OCI-LY7 (cell line): Measurements from ENCODE around the gene OPCML. TPM values are rescaled to one million over a fixed set of nuclear protein-coding genes. Genes with fewer than 3 reads are reported as not detected.

Experiments
- BruUV-seq: library from RNA; stranded (reverse); fragments of 400-500 nt; replicated peaks from 2 replicates; lab custom pipeline; 2021; lab: Mats Ljungman, UMichigan
- CTCF ChIA-PET: fragments of 300-600 bp; sonication (Branson Sonifier 250); formaldehyde crosslinking; loops from one replicate; lab custom pipeline; 2022; ENCODE audit warnings: antibody characterized with exemption; ENCODE audit not compliant: unreplicated experiment; lab: Charles Lee
- POLR2A ChIA-PET: fragments of 300-600 bp; sonication (Branson Sonifier 250); formaldehyde crosslinking; loops from one replicate; lab custom pipeline; 2022; ENCODE audit warnings: antibody characterized with exemption; lab: Charles Lee
- DNase-seq: peaks from one replicate; pipeline ENCODE4 v3.0.0-alpha.2; 2015; ENCODE audit warnings: low spot score
- H2AFZ ChIP-seq: fragments of 200-600 bp; sonication (generic), shearing (Covaris generic); 2 replicates; pipeline ENCODE4 v1.6.1; 2014; ENCODE audit warnings: mild to moderate bottlenecking, antibody characterized with exemption, low read length, moderate library complexity
- H3K27ac ChIP-seq: fragments of 200-600 bp; sonication (generic); 2 replicates; pipeline ENCODE4 v1.5.1; 2014; ENCODE audit warnings: mixed run types, low read depth, mild to moderate bottlenecking, moderate library complexity, low read length, inconsistent platforms; ENCODE audit not compliant: poor library complexity, severe bottlenecking
- H3K36me3 ChIP-seq: fragments of 200-600 bp; sonication (generic); 2 replicates; pipeline ENCODE4 v1.6.1; 2014; ENCODE audit warnings: mild to moderate bottlenecking, antibody characterized with exemption, low read length, moderate library complexity, mixed read lengths; ENCODE audit not compliant: insufficient read depth
- H3K4me1 ChIP-seq: fragments of 200-600 bp; sonication (generic); 2 replicates; pipeline ENCODE4 v1.5.1; 2014; ENCODE audit warnings: mild to moderate bottlenecking, low read length; ENCODE audit not compliant: insufficient read depth, poor library complexity, severe bottlenecking
- H3K4me2 ChIP-seq: fragments of 200-600 bp; sonication (generic); 2 replicates; pipeline ENCODE4 v1.6.1; 2014; ENCODE audit warnings: mild to moderate bottlenecking, low read length
- H3K4me3 ChIP-seq: fragments of 200-600 bp; sonication (generic); 2 replicates; pipeline ENCODE4 v1.5.1; 2014; ENCODE audit warnings: mild to moderate bottlenecking, low read depth, low read length; ENCODE audit not compliant: poor library complexity, severe bottlenecking
- H3K79me2 ChIP-seq: fragments of 200-600 bp; sonication (generic); 2 replicates; pipeline ENCODE4 v1.6.1; 2016; ENCODE audit warnings: low read depth, mild to moderate bottlenecking, low read length, moderate library complexity, mixed read lengths; ENCODE audit not compliant: insufficient read depth
- H3K9me2 ChIP-seq: fragments of 200-600 bp; sonication (generic); 2 replicates; pipeline ENCODE4 v1.6.1; 2016; ENCODE audit warnings: mild to moderate bottlenecking, low read length, mixed read lengths; ENCODE audit not compliant: insufficient read depth
- H3K9me3 ChIP-seq: fragments of 200-600 bp; sonication (generic); 2 replicates; pipeline ENCODE4 v1.6.1; 2014; ENCODE audit warnings: mild to moderate bottlenecking, mixed run types, low read length, mixed read lengths
- H4K20me1 ChIP-seq: fragments of 200-600 bp; sonication (generic); 2 replicates; pipeline ENCODE4 v1.6.1; 2014; ENCODE audit warnings: mild to moderate bottlenecking, antibody characterized with exemption, low read length, moderate library complexity, mixed read lengths; ENCODE audit not compliant: insufficient read depth
- EZH2phosphoT487 ChIP-seq: fragments of 200-600 bp; sonication (generic); IDR thresholded peaks from 2 replicates; pipeline ENCODE4 v1.6.1; 2018; ENCODE audit warnings: low read depth, borderline replicate concordance, mild to moderate bottlenecking, mixed run types, antibody characterized with exemption, low read length, moderate library complexity, mixed read lengths
- intact Hi-C: fragments of 100-400 bp; cut with micrococcal nuclease; formaldehyde crosslinking; loops from one replicate; pipeline ENCODE4 v1.10.0; 2022; ENCODE audit not compliant: unreplicated experiment
- total RNA-seq, 2 experiments: library from RNA; depleted of rRNA in 1 of 2; stranded (reverse); fragments of >200 nt in 1 of 2; shearing (Covaris generic) in 1 of 2; gene quantifications; 2 replicates each; pipeline ENCODE4 v1.2.3, GENCODE V29; 2014 to 2022
- TF ChIP-seq, protein P1 (sequence below): fragments of 200-600 bp; sonication (generic); conservative IDR thresholded peaks from 2 replicates; pipeline ENCODE4 v1.5.1; 2014; ENCODE audit warnings: mild to moderate bottlenecking, antibody characterized with exemption, low read length, moderate library complexity, mixed read lengths

OPCML gene
- total RNA-seq, 2 experiments from 2014 or later: not detected

GRCh38 chr11:132961453-132961852, 570.8 kb downstream of the OPCML start:
- no peaks in the 10 kb centered on the region for H3K9me3 ChIP-seq
- ChIA-PET CTCF (no interaction called here), POLR2A (no interaction called here)
- H3K4me2 ChIP-seq: no peak overlapping the region
- H3K4me3 ChIP-seq: no peak overlapping the region
- H3K36me3 ChIP-seq: no peaks in the 10 kb centered on the region
- no peak for DNase-seq
- no peaks in the 10 kb centered on the region for H3K79me2 ChIP-seq
- intact Hi-C loops: no loop called here
- H3K27ac ChIP-seq: no peak overlapping the region
- no peak overlapping the region for H2AFZ ChIP-seq
- no peaks in the 10 kb centered on the region for H4K20me1 ChIP-seq
- no TSS peak for BruUV-seq
- no peaks in the 10 kb centered on the region for H3K9me2 ChIP-seq
- TF ChIP-seq, protein P1, sequence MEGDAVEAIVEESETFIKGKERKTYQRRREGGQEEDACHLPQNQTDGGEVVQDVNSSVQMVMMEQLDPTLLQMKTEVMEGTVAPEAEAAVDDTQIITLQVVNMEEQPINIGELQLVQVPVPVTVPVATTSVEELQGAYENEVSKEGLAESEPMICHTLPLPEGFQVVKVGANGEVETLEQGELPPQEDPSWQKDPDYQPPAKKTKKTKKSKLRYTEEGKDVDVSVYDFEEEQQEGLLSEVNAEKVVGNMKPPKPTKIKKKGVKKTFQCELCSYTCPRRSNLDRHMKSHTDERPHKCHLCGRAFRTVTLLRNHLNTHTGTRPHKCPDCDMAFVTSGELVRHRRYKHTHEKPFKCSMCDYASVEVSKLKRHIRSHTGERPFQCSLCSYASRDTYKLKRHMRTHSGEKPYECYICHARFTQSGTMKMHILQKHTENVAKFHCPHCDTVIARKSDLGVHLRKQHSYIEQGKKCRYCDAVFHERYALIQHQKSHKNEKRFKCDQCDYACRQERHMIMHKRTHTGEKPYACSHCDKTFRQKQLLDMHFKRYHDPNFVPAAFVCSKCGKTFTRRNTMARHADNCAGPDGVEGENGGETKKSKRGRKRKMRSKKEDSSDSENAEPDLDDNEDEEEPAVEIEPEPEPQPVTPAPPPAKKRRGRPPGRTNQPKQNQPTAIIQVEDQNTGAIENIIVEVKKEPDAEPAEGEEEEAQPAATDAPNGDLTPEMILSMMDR: no peak
- TF ChIP-seq EZH2phosphoT487: no peak
- no peaks in the 10 kb centered on the region for H3K4me1 ChIP-seq

- no peak overlapping the region for H3K4me2 ChIP-seq
- no peaks in the 10 kb centered on the region for H3K9me3 ChIP-seq
- H3K4me1 ChIP-seq: no peaks in the 10 kb centered on the region
- ChIA-PET POLR2A (no interaction called here), CTCF (no interaction called here)
- H3K79me2 ChIP-seq: no peaks in the 10 kb centered on the region
- no peak overlapping the region for H3K4me3 ChIP-seq
- intact Hi-C loops: no loop called here
- no peaks in the 10 kb centered on the region for H4K20me1 ChIP-seq
- BruUV-seq: no TSS peak
- no peak overlapping the region for H3K27ac ChIP-seq
- no peaks in the 10 kb centered on the region for H3K9me2 ChIP-seq
- H2AFZ ChIP-seq: no peak overlapping the region
- TF ChIP-seq, protein P1: no peak
- no peak for TF ChIP-seq EZH2phosphoT487
- H3K36me3 ChIP-seq: no peaks in the 10 kb centered on the region
- DNase-seq: no peak
These were observed 571.8 kb downstream of the OPCML start for GRCh38 chr11:132960273-132961078.

- ChIA-PET CTCF (no interaction called here), POLR2A (no interaction called here)
- no TSS peak for BruUV-seq
- Histone ChIP-seq H3K79me2 (no peaks in the 10 kb centered on the region), H3K27ac (no peak overlapping the region), H4K20me1 (no peaks in the 10 kb centered on the region), H3K4me3 (no peak overlapping the region), H3K9me2 (no peaks in the 10 kb centered on the region), H3K4me2 (no peak overlapping the region), H3K36me3 (no peaks in the 10 kb centered on the region), H3K4me1 (no peaks in the 10 kb centered on the region), H2AFZ (no peak overlapping the region), H3K9me3 (no peaks in the 10 kb centered on the region)
- DNase-seq: no peak
- intact Hi-C loops: no loop called here
- TF ChIP-seq, protein P1: no peak
- TF ChIP-seq EZH2phosphoT487: no peak
These were observed 572.6 kb downstream of the OPCML start for GRCh38 chr11:132959693-132960092.
